ENCODE results near the gene SLC39A9. TPM values are rescaled to one million over a fixed set of nuclear protein-coding genes. Genes with fewer than 3 reads are reported as not detected.

Gene SLC39A9
- total and polyA plus RNA-seq, 8 donors = 13.2 to 40.2 (median 28.6) TPM

DNA sequence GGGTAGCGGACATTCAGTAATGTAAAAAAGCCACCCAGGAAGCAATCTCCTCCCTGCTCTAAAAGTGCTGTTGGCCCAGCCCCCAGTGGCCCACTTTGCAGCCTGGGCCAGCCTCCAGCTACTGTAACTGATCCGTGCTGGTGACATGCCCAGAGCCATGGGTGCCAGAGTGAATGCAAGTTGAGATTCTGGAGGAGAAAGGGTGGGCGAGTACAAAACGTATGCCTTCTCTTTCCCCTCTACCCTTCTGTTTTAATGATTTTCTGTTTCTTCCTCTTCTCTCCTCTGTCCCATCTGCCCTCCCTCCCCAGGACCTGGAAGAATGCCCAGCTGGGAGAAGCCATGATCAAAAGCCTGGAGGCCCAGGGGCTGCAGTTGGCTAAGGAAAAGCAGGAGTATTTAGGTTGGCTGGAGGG, 102.9 kb downstream of the SLC39A9 start:
- 58 to 74% methylated on average over 4 of the region's 4 CpGs for WGBS, 2 donors
- no peaks in the 10 kb centered on the region for H3K4me1 ChIP-seq
- no peak for TF ChIP-seq CTCF (IDR thresholded peaks at IDR 0.05)
- DNase-seq = no peak
- H3K9me3 ChIP-seq = no peaks in the 10 kb centered on the region
- peak in 2 of 4 donors; percentile 35 to 64 for ATAC-seq
- FAIRE-seq = no peak
- no peaks in the 10 kb centered on the region for H3K27me3 ChIP-seq
- H3K4me3 ChIP-seq = no peak overlapping the region
- H3K36me3 ChIP-seq = no peaks in the 10 kb centered on the region
- no peak overlapping the region for H3K27ac ChIP-seq
- intact Hi-C loops (cut with DNase I) = no loop called here

DNA sequence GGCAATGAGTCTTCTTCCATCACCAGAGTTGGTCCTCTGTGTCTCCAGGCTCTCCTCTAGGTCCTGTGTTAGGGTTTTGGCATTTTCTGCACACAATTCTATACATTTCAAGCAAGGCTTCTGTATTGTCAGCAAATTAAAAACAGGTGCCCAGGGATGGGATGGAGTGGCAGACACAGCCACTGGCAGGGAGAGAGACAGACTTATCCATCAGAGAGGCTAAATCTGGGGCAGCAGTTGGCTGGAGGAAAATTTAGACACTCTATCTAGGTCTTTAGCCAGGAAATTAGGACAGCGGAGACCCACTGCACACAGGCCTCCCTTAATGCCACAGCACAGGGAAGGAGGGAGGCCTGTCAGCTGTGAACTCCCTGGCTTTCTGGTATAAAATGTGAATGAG, 106.3 kb downstream of the SLC39A9 start:
- FAIRE-seq = no peak
- Histone ChIP-seq H3K4me1 (no peaks in the 10 kb centered on the region), H3K9me3 (no peaks in the 10 kb centered on the region), H3K27ac (no peak overlapping the region), H3K27me3 (no peaks in the 10 kb centered on the region), H3K4me3 (no peak overlapping the region), H3K36me3 (no peaks in the 10 kb centered on the region)
- 94 to 100% methylated on average over 1 of the region's 1 CpG for WGBS, 2 donors
- TF ChIP-seq CTCF (IDR thresholded peaks at IDR 0.05) = no peak
- intact Hi-C loops (cut with DNase I) = no loop called here
- ATAC-seq = no peak
- DNase-seq = peak in 1 of 6 donors; percentile 2

DNA sequence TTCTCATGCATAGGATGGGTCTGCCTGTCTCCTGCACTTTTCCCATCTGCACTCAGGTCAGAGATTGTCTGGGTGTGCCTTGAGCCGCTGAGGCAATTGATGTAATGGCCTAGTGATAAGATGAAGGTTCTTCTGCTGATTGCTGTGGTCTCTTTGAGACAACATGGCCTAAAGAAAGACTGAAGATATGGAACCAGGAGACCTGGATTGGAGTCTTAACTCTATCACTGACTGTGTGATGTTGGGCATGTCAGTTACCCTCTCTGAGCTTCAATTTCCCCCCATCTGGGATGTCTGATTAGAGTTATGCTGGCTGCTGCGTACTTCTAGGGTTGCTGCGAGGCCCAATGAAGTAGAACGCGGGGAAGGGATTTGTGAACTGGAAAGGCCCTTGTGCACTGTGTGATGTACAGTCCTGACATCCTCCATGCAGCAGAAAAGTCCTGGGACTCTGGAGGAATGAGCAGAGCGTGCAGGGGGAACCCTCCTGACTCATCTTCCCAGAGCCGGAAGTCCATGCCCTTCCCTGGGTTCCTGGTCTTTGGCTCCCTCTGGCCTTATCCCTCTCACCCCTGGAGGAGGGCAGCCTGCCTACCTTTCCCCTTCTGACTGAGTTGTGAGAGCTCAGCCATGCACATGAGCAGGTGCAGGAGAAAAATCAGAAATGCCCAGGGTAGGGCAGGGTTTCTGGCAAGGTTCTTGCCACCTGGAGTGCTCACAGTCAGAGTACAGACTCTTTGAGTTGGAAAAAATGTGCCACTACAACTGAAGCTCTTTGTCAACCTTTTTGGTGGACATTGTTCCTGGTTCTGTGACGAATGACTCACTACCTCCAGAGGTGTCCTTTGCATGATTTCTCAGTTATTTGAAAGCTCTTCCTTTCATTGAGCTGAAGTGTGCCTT, 107.1 kb downstream of the SLC39A9 start:
- Histone ChIP-seq H3K4me3 (no peak overlapping the region), H3K27ac (no peak overlapping the region), H3K36me3 (no peaks in the 10 kb centered on the region), H3K27me3 (no peaks in the 10 kb centered on the region), H3K9me3 (no peaks in the 10 kb centered on the region), H3K4me1 (no peaks in the 10 kb centered on the region)
- FAIRE-seq = no peak
- DNase-seq = peak in 1 of 6 donors; percentile 20
- peak in 2 of 4 donors; percentile 48 to 51 for ATAC-seq
- intact Hi-C loops (cut with DNase I) = no loop called here
- 77 to 78% methylated on average over 8 of the region's 8 CpGs for WGBS, 2 donors
- TF ChIP-seq CTCF (IDR thresholded peaks at IDR 0.05) = no peak

GRCh38 chr14:69506241-69506595, 107.7 kb downstream of the SLC39A9 start:
- intact Hi-C loops (cut with DNase I) = no loop called here
- Histone ChIP-seq H3K9me3 (no peaks in the 10 kb centered on the region), H3K4me3 (no peak overlapping the region), H3K4me1 (no peaks in the 10 kb centered on the region), H3K27ac (no peak overlapping the region), H3K36me3 (no peaks in the 10 kb centered on the region), H3K27me3 (no peaks in the 10 kb centered on the region)
- ATAC-seq (no peak), DNase-seq (no peak), FAIRE-seq (no peak)
- TF ChIP-seq CTCF (IDR thresholded peaks at IDR 0.05) = no peak
- 52 to 58% methylated on average over 1 of the region's 1 CpG for WGBS, 2 donors

Other genes starting within 250 kb of the SLC39A9 start
- 10 to 100 TPM; 15.9 to 30.4 (median 20.6) TPM for gene DCAF5, start 245.6 kb upstream of the SLC39A9 start, total RNA-seq
- 10 to 100 TPM; 18.9 to 19.9 TPM for gene DCAF5, start 245.6 kb upstream of the SLC39A9 start, polyA plus RNA-seq
- gene EXD2, start 207.2 kb upstream of the SLC39A9 start, total RNA-seq = 10 to 100 TPM; 16.4 to 24.5 (median 19.9) TPM
- 10 to 100 TPM in 1 of 2 donors, 1 to 10 TPM in 1; 9.5 to 14.2 TPM for gene EXD2, start 207.2 kb upstream of the SLC39A9 start, polyA plus RNA-seq
- 1 to 10 TPM in 5 of 6 donors, under 1 TPM in 1; 0.93 to 3.2 (median 2.4) TPM for gene GALNT16, start 138.5 kb upstream of the SLC39A9 start, total RNA-seq
- 1 to 10 TPM; 1.5 to 1.7 TPM for gene GALNT16, start 138.5 kb upstream of the SLC39A9 start, polyA plus RNA-seq
- 10 to 100 TPM; 32.4 to 75.4 (median 50.4) TPM for gene ERH, start 393 bp upstream of the SLC39A9 start, total RNA-seq
- gene ERH, start 393 bp upstream of the SLC39A9 start, polyA plus RNA-seq = 10 to 100 TPM; 67.2 to 71.7 TPM
- gene PLEKHD1, start 86.0 kb downstream of the SLC39A9 start, total RNA-seq = under 1 TPM in 4 of 6 donors, not detected in 2; 0.03 to 0.12 (median 0.06) TPM
- gene PLEKHD1, start 86.0 kb downstream of the SLC39A9 start, polyA plus RNA-seq = under 1 TPM; 0.07 to 0.19 TPM
- gene CCDC177, start 176.2 kb downstream of the SLC39A9 start, total RNA-seq = not detected
- not detected for gene CCDC177, start 176.2 kb downstream of the SLC39A9 start, polyA plus RNA-seq
- 10 to 100 TPM; 17.8 to 41.9 (median 22.8) TPM for gene SUSD6, start 212.9 kb downstream of the SLC39A9 start, total RNA-seq
- 10 to 100 TPM in 1 of 2 donors, 1 to 10 TPM in 1; 8.9 to 12.2 TPM for gene SUSD6, start 212.9 kb downstream of the SLC39A9 start, polyA plus RNA-seq

Measured in pancreas (tissue), 10 donors.